GM13976 (cell line): ENCODE results near the gene MARCO.
"Not testable (repeated sequence)": the region's sequence is repeated elsewhere in the genome, so short reads cannot be mapped to it uniquely, and the experiment has no call there.

Experiments
- DNase-seq: peaks from one replicate; pipeline ENCODE4 v3.0.0; 2012; ENCODE audit warnings: low spot score
- in situ Hi-C: fragments of 300-500 bp; cut with MboI; formaldehyde crosslinking; loops from one replicate; pipeline ENCODE4 v1.12.0; 2022; ENCODE audit warnings: low sequenced_read_pairs, mixed read lengths, inconsistent platforms; ENCODE audit not compliant: unreplicated experiment
- TF ChIP-seq, protein P1 (sequence below): IDR thresholded peaks from 2 replicates; pipeline ENCODE4 v1.5.1; 2012; ENCODE audit warnings: borderline replicate concordance, mild to moderate bottlenecking; ENCODE audit not compliant: insufficient read depth; ENCODE audit errors: extremely low read depth, missing control alignments, control extremely low read depth

The MARCO gene

DNA sequence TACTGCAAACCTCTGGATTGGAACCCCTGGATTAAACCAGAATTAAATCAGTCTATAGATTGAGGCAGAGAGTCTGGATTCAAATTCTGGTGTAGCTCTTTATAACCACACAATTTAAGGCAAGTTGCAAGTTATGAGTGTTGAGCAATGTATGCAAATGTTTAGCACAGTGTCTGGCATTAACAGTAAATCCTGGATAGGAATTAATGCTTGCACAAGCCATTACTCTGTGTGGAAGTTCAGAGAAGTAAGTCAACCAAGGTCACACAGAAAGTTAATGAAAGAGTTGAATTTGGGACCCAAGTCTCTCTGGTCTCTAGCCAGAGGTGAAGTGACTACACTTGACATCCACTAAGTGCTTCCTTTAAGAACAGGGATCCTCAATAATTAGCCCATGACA is 2.0 kb upstream of the MARCO start:
- TF ChIP-seq, protein P1, sequence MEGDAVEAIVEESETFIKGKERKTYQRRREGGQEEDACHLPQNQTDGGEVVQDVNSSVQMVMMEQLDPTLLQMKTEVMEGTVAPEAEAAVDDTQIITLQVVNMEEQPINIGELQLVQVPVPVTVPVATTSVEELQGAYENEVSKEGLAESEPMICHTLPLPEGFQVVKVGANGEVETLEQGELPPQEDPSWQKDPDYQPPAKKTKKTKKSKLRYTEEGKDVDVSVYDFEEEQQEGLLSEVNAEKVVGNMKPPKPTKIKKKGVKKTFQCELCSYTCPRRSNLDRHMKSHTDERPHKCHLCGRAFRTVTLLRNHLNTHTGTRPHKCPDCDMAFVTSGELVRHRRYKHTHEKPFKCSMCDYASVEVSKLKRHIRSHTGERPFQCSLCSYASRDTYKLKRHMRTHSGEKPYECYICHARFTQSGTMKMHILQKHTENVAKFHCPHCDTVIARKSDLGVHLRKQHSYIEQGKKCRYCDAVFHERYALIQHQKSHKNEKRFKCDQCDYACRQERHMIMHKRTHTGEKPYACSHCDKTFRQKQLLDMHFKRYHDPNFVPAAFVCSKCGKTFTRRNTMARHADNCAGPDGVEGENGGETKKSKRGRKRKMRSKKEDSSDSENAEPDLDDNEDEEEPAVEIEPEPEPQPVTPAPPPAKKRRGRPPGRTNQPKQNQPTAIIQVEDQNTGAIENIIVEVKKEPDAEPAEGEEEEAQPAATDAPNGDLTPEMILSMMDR = no peak
- no peak for DNase-seq
- in situ Hi-C loops = no loop called here

- TF ChIP-seq, protein P1 = no peak
- DNase-seq = no peak
- in situ Hi-C loops = no loop called here
These were observed 1.4 kb upstream of the MARCO start for GRCh38 chr2:118940486-118941120.

DNA sequence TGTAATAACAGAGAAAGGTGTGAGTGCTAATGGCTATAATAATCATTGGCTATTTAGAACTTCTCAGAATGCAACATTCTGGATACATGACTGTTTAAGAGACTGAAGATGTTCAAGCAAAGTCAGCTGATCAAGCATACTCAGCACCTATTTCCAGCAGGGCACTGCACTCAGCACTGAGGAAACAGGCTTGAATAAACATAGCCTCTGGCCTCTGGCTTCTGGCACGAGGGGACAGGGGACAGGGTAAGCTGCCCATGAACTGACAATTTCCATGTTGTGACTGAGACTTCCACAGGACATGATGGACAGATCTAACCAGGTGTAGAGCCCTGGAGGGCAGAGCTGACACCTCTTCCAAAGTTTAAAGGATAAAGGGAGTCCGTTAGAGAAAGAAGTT is 1.3 kb downstream of the MARCO start:
- TF ChIP-seq, protein P1 = no peak
- in situ Hi-C loops = no loop called here
- DNase-seq = no peak

DNA sequence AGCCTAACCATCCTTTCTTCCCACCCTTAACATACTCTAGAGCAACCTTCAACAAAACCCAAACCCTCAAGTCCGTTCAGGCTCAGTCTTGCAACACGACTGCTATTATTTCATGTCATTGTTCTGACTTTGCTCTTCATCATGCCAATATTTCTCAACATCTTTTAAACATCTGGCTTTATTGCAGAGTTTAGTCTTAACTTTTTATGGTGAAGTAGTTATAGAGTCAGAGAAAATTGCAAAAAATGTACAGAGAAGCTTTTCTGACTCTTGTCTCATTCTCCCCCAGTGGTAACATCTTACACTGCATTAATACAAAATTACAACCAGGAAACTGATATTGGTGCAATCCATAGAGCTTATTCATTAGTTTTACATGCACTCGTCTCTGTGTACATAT is 3.9 kb downstream of the MARCO start:
- in situ Hi-C loops = no loop called here
- TF ChIP-seq, protein P1 = no peak
- DNase-seq = no peak

DNA sequence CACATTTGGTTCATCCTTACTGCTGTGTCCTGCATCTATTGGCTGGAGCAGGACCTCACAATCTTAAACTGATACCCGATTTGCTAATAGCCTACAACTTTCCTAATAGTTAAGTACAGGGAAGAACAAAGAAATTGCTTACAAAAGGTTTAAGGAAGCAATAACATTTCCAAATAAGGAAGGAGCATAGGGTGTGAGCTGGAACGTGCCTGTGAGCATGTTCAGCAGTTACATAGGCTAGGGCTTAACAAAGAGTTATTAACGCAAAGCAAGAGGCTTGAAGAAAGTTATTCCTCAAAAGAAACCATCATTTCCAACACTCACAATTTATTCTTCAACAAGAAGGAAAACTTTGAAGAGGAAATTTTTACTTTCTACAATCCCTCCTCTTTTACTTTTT is 6.3 kb downstream of the MARCO start:
- DNase-seq, in situ Hi-C loops: not testable (repeated sequence)

DNA sequence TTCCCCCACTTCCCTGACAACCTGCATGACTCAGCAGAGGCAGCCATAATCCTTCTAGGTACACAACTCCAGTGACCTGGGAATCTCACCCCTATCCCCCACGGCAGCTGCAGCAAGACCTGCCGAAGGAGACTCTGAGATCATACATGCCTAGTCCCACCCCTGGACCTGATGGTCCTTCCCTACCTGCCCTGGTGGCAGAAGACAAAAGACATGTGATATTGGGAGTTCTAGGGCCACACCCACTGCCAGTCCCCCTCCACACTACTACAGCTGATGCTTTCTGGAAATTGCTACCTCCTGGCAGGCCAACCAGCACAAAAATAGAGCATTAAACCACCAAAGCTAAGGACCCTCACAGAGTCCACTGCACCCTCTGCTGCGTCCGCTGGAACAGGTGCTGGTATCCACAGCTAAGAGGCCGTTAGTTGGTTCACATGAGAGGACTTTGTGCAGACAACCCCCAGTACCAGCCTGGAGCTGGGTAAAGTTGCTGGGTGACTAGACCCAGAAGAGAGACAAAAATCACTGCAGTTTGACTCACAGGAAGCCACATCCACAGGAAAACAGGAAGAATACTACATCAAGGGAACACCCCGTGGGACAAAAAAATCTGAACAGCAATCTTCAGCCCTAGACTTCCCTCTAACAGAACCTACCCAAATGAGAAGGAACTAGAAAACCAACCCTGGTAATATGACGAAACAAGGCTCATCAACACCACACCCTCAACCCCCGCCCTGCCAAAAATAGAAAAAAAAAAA is 12.5 kb downstream of the MARCO start:
- no peak for DNase-seq
- in situ Hi-C loops = no loop called here
- TF ChIP-seq, protein P1 = no peak

- DNase-seq = no peak
- in situ Hi-C loops = no loop called here
- TF ChIP-seq, protein P1 = no peak
These were observed 23.7 kb downstream of the MARCO start for GRCh38 chr2:118965737-118966136.
